ENCODE measurements around the gene RHEB.
"Not testable (repeated sequence)": the region's sequence is repeated elsewhere in the genome, so short reads cannot be mapped to it uniquely, and the experiment has no call there.

Gene RHEB, protein sequence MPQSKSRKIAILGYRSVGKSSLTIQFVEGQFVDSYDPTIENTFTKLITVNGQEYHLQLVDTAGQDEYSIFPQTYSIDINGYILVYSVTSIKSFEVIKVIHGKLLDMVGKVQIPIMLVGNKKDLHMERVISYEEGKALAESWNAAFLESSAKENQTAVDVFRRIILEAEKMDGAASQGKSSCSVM

DNA sequence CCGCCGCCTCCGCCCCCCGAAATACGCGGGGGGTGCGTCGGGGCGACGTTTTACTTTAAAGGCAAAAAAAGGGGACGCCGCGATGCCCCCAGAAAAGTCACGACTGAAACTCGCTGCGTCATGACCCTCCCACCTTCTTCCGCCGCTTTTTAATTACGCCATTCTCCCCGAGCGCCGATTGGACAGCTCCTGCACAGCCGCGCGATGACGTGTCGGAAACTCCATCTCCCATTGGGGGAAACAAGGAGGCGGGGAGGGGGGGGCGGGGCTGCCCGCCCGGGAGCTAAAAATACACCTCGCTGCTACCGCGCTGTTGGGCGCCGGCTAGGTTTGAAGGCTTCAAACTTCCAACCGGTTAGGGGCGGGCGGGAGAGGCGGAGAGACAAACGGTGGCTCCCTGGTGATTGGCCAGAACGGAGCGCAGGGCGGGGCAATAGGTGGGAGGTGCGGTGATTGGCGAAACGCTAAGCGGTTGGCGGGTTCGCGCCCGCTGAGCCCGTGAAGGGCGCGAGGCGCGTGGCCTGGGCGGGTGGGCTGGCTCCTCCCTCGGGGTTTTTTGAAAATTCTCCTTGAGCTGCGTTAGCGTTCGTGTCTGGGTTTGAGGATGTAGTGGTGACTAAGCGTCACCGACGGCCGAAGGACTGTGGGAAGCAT, at the start of gene RHEB:
Gene RHEB (minus strand): TSS at position 131 of the 654 bp plus-strand sequence. CDS start 384 bp downstream, outside the sequence.
- DNase-seq, result peak; percentile 99

- DNase-seq, result no peak
Observed at GRCh38 chr7:151566897-151567320, 47.2 kb upstream of the RHEB start.

DNA sequence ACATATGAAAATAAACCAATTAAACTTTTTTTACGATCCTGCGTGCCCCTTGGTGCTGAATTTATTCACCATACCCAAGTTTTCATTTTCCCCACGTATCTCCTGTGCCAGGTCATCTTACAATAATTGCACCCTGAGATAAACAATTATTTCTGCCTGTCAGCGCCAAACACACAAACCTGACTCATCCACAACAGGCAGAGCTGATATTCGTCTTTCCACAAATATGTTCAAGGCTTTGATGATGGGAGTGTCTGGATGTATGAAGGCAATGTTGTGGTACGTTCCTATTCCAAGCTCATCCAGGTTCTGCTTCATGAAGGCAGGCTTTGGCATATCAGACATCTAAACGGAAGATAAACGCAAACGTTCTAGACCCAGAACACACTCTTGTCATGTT, 45.8 kb upstream of the RHEB start:
- no peak for DNase-seq

DNA sequence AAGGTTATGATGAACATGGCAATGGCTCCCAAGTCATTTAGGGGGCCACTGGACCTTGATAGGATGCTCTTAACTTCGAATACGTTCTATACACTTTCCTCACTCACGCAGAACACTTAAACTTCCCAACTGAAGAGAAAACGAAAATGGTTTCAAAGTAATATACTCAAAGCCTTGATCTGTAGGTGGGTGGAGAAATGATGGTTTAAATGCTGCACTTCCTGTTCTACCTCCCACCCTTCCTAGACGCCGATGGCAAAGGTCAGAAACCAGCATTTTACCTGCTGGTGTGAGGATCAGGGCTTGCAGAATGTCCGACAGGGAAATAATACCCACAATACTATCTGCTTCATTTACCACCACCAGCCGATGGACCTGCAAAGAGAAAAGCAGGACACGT, 40.5 kb upstream of the RHEB start:
- no peak for DNase-seq

DNA sequence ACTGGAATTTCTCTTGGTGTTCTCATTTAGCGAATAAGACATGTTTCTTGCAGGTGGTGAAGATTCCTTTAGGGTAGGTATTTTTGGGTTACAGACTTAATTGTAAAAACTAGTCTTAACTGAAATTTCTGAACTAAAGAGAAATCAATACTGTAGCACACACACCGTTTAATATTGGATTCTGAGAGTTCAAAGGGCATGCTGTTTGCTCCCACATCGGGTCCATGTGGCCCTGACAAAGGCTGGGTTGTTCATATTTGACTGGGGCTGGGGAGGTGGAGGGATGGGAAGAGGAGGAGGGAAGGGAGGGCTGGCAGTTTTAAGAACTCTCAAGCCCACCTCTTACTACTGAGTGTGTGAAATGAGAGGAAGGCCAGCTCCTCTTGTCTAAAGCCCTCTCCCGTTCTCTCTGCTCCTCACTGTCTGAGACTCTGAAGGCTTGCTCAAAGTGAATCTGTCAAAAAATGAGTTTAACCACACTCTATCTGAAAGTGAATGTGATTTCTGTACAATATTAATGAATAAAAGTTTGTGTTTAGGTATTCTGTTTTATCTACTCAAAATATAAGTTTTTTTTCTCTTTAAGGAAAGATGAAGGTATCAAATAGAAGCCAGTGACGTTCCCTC, 40.0 kb upstream of the RHEB start:
- DNase-seq, result no peak

GRCh38 chr7:151558575-151558974, 38.9 kb upstream of the RHEB start:
- DNase-seq, result no peak

- DNase-seq, result no peak
Observed at GRCh38 chr7:151556592-151556991, 36.9 kb upstream of the RHEB start.

DNA sequence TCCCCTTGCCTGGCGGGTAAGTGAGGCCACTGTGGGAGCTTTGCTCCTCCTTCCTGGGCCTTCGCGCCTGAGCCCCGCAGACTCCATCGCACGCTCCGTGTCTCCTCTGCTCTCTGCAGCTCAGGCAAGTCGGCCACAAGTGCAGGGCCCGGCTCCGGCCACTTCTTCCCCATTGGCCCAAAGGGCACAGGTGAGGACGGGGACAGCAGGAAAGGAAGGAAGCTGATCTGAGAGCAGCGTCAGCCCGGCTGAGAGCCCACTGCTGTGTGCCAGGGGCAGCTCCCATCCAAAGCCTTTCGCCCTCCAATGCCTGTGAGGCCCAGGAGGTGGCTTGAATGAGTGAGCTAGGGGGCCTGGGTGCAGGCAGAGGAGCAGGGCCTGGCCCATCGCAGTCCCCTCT, 33.7 kb upstream of the RHEB start:
- DNase-seq, result no peak

DNA sequence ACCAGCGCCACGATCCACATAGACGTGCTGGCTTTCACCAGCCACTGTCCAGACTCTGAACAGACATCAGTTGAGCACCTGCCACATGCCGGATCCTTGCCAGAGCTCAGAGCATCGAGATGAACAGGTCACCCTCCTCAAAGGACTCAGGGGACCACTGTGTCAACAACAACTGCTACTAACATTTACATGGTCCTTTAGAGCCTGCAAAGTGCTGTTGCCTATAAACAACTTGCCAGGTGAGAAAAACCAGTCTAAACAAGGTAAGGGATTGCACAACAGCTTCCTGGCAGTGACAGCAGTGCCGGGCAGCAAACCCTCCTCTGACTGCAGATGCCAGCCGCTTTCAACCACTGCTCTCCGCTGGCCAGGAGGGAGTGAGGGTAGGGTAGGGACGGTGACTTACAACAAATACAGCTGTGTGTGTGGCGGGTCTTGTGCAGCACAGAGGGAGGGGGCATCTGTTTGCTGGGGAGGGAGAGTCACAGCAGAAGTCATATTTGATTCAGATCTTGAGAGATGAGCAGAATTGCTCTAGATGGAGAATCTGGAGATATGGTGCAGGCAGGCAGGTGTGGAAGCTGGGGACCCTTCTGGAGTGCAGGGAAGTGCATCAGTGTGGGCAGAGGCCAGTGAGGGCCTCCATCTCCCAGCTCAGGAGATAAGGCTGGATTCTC, 32.8 kb upstream of the RHEB start:
- DNase-seq, result no peak

DNA sequence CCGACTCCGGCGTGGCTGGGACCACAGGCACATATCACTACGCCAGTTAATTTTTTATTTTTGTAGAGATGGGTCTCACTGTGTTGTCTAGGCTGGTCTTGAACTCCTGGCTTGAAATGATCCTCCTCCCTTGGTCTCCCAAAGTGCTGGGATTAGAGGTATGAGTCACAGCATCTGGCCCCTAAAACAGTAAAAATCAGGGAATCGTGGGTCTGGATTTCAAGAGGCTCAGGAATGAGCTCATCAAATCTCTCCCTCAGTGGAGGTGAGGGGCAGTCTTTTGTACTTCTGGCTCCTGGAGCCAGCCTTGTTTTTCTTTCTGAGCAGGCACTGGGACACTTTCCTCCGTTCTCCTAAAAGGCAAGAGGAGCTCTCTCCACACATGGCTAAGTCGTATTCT, 32.1 kb upstream of the RHEB start:
- DNase-seq, result no peak

GRCh38 chr7:151550656-151551286, 31.1 kb upstream of the RHEB start:
- no peak for DNase-seq

DNA sequence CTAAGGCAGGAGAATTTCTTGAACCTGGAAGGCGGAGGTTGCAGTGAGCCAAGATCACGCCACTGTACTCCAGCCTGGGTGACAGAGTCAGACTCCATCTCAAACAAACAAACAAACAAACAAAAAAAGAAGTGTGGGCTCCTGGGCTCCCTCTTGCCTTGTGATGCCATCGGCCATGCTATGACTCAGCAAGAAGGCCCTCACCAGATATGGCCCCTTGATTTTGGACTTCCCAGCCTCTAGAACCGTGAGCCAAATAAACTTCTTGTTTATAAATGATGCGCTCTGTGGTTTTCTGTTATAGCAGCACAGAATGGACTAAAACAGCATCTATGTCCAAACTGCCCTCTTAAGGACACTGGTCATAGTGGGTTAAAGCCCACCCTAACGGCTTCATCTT, 29.9 kb upstream of the RHEB start:
- no peak for DNase-seq

- DNase-seq, result no peak
Observed at GRCh38 chr7:151549083-151549482, 29.4 kb upstream of the RHEB start.

GRCh38 chr7:151544183-151544582, 24.5 kb upstream of the RHEB start:
- DNase-seq, result no peak

DNA sequence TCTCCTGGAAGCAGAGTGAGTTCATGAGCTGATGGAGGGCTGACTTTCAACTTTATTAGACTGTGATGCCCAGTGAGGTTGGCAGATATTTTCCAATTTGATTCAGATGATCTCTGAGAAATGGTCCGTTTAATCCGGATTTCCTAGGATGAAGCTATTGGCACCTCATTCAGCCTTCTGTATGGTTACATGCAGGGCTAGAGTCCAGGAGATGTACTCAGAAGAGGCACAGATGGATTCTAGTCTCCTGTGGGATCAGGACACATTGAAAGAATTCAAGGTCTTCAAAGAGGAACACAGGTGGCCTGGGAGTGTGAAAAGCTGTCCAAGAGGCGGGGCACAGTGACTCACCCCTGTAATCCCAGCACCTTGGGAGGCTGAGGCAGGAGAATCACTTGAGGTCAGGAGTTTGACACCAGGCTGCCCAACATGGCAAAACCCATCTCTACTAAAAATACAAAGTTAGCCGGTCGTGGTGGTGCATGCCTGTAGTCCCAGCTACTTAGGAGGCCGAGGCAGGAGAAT, 23.0 kb upstream of the RHEB start:
- no peak for DNase-seq

DNA sequence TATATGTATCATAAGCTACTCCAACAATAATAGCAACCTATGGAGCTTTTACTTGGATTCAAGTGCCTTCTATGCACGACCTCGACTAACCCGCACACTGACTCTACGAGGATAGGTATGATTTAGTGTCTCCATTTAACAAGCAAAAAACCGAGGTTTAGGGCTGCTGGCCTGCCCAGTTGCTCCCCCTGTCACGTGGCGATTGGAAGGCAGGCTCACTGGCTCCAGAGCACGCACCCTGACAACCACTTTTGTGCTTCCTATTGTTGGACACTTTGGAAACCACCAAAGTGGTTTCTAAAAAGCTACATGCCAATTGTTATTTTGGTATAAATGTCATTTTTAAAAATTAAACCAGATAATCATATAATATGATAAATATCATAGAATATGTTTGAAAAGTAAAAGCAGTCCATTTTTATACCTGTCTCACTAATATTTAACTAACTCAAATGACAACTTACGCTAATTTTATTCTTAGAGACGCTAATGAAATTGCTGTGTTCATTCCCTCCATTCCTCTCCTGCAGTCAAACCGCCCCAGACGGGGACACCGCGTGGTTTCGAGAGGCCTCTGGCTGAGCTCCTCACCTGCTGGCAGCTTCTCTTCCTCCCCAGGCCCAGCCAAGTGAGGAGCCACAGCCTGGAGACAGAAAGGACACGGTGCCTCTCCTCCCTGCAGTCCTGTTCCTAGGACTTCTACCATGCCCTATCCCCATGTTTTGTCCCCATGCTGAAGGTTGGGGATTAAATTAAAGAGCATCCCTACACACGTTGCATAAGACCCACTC, 22.2 kb upstream of the RHEB start:
- DNase-seq, result no peak

DNA sequence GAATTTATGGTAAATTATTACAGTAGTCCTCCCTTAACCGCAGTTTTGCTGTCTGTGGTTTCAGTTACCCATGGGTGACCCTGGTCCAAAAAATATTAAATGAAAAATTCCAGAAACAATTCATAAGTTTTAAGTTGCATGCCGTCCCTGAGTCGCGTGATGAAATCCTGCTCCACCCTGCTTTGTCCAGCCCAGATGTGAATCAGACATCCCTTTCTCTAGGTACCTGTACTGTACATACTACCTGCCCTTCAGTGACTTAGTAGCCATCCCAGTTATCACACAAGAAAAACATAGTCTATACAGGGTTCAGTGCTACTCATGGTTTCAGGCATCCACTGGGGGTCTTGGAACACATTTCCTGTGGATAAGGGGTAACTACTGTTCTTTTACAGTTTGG, 20.5 kb upstream of the RHEB start:
- DNase-seq, result no peak

DNA sequence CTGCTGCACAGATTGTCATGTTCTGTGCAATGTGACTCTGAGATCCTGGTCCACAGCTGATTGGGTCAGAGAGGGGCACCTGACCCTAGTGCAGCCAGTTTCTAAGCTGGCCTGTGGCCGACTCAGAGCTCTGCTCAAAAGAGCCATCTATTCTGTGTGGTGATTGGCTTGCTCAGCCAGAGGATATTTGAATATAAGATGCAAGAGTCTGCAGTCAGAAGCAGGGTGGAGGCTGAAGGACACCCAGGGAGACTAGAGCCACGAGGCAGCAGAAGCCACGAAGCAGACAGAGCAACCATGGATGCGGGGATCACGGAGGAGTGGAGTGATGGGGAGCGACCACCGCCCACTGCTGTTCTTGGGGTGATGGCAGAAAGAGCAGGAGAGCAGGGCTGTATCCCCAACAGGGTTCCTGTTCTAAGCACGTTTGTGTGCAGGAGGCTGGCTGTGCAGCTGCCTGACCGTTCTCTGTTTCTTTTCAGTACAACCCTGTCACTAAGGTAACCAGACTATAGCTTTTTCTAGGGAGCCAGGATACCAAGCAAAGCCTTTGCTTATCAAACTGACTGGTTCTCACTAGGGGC, 19.5 kb upstream of the RHEB start:
- no peak for DNase-seq

DNA sequence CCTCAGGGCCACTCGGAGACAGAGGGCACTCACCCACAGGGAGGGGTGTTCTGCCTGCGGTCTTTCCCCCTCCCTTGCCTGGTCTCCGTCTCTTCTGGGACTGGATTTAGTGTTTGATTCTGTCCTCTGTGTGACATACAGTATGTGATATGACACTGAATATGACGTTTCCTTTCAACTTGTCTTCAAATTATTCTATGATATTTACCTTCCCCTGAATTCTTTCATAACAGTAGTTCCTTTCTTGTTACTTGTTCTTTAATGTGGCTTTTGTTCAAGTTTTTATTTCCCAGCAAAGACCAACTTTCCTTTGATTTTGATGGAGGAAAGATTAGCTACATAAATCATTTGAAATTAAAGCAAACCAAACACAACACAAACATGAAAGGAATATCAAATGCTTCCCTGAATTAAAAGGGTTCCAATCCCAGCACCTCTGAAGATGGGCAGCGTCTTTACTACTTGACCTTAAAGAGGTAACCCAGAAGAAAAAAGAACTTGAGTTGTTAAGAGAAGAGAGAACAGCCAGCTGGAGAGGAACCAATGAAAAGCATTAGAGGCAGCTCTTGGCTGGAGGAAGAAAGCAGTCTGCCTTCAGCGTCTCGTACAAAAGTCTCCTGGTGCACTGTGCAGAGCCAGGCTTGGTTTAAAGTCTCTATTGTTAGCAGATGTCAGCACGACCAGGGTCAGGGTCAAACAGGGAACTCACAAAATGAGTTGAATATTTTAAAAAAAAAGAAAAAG, 18.3 kb upstream of the RHEB start:
- no peak for DNase-seq

- DNase-seq, result not testable (repeated sequence)
Observed at GRCh38 chr7:151536178-151536577, 16.5 kb upstream of the RHEB start.

DNA sequence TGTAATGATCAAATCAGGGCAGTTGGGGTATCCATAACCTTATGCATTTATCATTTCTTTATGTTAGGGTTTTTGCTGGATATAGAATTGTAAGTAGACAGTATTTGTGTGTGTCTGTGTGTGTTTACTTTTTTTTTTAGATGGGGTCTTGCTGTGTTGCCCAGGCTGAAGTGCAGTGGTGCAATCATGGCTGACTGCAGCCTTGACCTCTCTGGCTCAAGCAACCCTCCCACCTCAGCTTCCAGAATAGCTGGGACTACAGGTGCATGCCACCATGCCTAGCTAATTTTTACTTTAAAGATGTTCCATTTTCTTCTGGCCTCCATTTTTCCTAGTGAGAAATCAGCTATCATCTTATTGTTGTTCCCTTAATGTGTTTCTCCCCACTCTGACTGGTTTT, 10.1 kb upstream of the RHEB start:
- DNase-seq, result no peak

Measured in CD4-positive, alpha-beta T cell treated with Interleukin-1 beta for 1 hour (primary cell).